Activated CD4-positive, CD25-positive, alpha-beta regulatory T cell treated with anti-CD3 and anti-CD28 coated beads, Interleukin-2, amount 50 U/mL, for 24 hours (primary cell): Measurements from ENCODE around the gene NDUFV1.
"Not testable (repeated sequence)": the region's sequence is repeated elsewhere in the genome, so short reads cannot be mapped to it uniquely, and the experiment has no call there.

Experiments
- ATAC-seq, 2 donors: fragments of 150-1000 bp; cut with Tn5 transposase; one replicate each; pipeline ENCODE4 v1.10.0; 2021; ENCODE audit warnings: mild to moderate bottlenecking in 1 of 2, moderate library complexity in 1 of 2

NDUFV1 gene

DNA sequence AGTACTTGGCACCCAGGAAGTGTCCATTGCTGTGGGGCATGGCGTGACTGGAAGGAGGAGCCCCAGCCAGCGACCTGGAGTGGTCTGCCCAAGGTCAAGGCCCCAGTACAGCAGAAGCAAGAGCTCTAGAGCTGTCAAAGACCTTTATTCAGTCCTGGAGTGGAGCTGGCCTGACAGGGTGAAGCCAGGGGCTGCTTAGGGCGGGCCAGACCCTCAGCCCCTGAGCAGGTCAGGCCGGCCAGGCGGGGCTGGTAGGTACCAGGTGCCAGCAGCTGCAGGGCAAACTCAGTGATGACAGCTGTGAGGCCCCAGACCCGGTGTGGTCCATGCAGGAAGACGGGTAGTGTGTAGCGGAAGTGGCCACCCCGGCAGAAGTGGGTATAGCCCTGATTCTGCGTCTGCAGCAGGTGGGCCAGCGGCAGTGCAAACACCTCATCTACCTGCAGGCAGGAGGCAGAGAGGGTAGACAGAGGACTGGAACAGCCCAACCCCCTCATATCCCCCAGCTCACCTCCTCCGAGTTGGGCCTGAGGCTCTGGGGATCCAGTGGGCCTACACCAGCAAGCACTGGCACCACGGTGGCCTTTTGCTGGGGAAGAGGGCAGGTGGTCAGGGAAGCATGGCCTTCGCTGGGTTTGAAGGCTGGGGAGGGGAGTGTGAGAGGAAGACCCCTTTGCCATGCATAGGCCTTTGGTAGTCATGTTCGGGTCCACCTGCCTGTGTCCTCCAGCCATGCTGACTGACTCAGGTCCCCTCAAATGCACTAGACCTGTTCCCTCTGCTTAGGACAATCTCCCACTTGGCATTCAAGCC, 21.3 kb downstream of the NDUFV1 start:
- no peak for ATAC-seq

DNA sequence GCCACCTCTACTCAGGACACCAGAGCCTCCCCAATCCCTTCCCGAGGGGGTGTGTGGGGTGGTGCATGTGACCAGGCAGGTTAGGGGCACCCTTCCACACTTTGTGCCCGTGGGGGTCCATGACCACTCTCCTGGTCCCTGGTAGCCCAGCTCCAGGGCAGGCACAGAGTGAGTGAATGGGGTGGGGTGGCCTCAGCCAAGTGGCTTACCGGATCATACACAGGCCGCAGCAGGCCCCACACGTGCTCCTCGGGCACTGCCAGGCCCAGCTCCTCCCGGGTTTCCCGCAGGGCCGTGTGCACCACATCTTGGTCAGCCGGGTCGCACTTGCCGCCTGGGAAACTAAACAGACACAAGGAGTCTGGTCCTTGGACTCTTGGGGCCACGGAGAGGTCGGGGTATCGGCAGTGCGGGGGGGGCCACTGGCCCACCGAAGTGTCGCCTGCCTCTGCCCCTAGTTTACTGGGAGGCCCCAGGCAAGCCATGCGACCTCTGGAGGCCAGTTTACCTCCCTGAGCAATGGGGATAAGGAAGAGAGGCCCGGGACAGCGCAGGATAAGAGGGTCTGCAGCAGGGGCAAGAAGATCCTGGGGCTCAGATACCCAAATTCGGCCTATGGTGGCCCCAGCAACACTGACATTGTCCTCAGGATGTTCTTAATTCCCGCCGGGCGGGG, 22.1 kb downstream of the NDUFV1 start:
- ATAC-seq = no peak

DNA sequence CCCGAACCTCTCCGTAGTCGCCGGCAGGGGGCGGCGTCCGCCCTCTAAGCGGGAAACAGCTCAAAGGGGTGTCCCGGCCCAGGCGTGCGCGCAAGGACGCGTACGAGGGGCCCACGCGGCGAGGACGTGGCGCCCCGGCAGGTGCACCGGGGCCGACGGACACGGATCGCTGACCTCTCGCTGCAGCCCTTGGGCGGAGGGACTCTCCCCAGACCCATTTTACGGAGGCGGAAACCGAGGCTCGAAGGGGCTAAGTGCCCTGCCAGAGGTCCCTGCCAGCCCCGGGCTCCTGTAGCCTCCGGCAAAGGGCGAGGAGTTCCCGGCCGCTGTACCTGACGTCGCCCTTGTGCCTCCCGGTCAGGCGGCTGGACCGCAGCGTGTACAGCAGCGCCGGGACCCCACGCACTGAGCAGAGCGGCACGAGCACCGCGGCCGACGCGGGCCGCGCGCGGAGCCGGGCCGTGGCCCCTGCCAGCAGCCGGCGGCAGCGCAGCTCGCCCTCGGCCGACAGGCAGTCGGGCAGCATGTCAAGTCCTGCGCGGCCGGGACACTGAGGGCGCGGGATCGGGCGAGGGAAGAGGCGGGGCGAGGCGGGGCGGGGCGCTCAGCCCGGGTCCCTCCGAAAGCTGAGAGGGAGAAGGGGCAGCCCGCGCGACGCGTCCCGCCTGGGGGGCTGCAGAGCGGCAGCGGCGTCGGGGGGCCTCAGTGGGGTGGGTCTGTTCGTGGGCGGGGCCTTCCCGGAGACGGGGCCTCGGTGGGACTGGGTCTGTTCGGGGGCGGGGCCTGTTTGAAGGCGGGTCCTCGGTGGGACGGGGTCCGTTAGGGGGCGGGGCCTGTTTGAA, 22.9 kb downstream of the NDUFV1 start, which contains the start of gene NUDT8:
NUDT8 (minus strand) TSS at position 552 of the 842 bp plus-strand sequence; CDS start at position 526, 26 bp downstream.
- ATAC-seq = peak; percentile 69 to 75

DNA sequence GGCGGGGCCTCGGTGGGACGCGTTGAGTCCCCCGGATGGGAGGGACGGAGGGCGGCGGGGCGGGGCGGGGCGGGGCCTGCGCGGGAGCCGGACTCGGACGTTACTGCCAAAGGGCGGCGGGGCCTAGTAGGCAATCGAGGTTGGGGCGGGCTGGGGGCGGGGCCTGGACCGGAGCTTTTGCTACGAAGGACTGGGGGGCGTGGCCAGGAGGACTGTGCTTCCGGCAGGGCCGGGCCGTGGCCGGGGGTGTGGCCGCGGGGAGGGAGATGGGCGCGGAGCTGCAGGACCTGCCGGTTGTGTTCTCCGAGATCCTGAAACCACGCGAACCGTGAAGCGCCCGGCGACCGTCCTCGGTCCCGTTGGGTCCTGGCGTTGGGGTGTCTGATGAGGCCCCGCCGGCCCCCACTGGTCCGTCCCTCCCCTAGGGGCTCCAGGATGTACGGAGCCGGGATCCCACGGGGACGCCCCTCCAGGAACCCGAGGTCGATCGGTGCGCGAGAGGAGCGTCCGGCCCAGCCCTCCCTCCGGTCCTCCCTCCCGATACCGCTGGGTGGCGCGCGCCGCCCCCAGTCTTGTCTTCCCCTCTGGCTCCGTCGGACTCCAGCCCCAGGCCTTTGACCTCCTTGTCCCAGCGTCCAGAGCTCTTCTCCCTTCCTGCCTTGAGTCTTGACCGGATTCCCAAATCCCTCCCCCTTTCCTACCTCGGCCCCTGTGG, 23.6 kb downstream of the NDUFV1 start:
- ATAC-seq = peak; percentile 76 to 80

DNA sequence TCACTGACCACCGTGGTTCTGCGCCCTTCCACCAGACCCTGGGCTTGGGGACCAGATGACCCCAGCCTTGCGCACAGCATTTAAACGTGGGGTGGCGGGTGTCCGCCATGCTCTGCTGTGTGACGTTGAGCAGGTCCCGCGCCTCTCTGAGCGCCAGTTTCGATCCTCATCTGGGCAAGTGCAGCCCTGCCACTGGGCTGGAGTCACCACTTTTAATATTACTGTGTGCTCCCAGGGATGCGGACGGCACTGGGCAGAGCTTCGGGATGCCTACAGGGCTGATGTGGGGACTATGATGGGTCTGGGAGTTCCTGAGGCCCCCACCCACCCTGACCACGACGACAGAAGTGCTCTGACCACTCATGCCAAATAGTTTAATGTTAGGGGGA, 24.2 kb downstream of the NDUFV1 start:
- ATAC-seq = no peak

DNA sequence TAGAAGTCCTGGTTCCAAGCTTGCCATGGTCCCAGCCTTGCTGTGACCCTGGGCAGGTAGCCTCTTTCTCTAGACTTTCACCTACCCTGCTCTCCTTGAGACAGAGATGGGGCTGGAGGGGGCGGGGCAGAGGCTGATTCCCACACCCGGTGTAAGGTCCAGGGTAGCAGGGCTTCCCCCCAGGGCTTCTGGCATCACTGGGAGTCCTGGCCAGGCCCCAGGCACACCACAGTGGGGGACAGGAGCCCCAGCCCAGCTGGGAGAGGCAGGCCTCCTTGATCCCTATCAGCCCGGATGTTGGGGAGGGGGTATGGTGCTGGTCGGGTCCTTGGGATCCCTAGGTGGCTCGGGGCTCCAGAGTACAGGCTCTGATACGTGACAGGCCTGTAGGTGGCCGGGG, 24.7 kb downstream of the NDUFV1 start:
- no peak for ATAC-seq

DNA sequence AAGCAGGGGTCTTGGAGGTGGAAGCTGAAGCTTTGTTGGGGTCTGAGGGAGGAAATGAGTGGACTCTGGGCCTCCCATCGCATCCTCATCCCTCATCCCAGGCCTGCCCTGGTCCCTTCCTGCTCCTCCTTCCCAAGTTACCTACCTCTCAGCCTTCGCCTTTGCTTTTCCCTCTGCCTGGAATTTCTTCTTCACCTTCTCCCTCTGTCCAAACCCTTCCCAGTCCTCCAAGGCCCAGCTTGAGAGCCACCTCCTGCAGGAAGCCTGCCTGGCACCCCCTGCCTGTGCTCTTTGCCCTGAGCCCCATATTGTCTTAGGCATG, 25.1 kb downstream of the NDUFV1 start:
- no peak for ATAC-seq

DNA sequence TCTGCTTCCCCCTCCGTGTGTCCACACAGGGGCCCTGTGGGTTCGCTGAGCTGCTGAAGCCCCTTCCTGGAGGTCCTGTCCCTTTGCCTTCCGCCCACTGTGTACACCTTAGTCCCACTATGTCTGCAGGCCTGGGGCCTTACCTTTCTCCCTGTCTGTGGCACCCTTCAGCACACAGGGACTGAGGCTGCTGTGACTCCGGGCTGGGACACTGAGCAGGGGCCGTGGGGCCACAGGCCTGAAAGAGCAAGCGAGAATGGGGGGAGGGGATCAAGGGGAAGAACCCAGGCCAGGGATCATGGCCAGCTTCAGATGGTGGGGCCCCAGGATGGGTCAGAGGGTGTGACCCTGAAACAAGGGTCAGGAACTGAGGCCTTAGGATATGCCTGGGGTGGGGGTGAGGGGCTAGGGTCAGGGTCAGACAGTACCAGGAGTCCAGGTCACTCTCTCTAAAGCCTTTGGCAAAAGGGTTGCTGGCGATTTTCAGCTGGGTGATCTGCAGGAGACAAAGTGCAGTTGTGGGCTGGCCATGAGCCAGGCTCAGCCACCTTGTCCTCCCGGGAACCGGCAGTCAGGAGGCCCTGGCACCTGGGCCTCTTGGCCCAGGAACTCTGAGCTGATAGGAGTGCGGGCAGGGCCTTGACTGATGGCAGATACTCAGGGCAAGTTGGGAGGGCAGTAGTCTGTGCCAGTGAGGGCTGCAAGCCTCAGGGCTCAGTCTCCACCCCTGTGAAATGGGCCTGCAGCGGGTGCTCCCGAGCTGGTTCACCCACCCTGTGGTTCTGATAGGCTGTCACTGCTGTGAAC, 25.6 kb downstream of the NDUFV1 start:
- no peak for ATAC-seq

DNA sequence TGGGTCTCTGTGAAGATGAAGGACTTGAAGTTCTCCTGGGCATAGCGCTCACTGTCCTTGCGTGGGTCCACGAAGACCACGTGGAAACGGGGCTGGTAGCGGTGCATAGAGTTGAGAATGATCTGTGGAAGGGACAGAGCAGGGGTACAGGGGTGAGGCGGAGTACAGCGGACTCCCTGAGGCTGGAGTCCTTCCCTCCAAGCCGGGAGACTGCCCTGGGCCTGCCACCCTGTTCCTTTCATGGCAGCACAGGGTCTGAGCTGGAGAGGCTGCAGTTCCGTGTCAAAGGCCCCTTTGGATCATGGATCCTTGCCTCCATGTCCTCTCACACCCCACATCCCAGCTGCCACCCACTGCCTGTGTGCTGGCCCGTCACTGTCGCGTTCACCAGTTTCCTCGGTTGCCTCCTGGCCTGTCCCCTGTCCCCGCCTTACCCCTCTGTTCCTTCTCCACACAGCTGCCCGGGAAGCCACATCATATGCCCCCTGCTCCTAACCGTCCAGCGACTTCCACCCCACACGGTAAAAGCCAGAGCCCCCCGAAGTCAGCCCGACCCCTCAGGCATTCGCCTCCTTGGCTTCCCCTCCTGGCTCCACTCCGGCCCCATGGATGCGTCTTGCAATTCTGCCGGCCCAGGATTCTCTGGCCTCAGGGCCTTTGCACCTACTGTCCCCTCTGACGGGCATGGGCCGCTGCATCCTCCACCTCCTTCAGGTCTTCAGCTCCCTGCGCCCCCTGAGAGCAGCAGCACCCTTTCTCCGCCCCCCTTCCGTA, 26.4 kb downstream of the NDUFV1 start:
- no peak for ATAC-seq

DNA sequence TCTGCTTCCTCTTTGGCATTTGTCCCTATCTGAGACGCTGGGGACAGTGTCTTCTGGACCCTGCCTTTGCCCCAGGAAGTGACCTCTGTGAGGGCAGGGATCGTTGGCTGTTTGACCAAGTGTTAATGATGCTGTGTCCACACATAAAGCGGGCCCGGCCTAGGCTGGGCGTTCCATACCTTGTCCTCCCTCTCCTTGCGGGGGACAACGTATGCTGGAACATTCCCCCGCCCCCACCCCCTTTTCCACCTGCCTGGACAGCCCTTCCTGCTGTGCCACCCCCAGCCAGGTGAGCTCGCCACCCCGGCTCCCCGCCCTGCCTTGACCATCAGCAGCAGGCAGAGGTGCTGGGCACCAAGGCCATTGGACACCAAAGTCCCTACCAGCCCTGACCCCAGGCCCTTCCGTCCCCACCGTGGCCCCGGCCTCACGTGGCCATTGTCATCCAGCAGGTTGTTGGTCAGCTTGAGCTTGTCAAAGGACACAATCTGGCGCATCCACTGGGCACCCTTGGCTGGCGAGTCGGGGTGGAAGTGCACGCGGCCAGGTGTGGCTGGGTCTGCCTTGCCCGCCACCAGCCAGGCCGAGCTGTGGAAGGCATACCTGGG, 27.1 kb downstream of the NDUFV1 start:
- no peak for ATAC-seq

DNA sequence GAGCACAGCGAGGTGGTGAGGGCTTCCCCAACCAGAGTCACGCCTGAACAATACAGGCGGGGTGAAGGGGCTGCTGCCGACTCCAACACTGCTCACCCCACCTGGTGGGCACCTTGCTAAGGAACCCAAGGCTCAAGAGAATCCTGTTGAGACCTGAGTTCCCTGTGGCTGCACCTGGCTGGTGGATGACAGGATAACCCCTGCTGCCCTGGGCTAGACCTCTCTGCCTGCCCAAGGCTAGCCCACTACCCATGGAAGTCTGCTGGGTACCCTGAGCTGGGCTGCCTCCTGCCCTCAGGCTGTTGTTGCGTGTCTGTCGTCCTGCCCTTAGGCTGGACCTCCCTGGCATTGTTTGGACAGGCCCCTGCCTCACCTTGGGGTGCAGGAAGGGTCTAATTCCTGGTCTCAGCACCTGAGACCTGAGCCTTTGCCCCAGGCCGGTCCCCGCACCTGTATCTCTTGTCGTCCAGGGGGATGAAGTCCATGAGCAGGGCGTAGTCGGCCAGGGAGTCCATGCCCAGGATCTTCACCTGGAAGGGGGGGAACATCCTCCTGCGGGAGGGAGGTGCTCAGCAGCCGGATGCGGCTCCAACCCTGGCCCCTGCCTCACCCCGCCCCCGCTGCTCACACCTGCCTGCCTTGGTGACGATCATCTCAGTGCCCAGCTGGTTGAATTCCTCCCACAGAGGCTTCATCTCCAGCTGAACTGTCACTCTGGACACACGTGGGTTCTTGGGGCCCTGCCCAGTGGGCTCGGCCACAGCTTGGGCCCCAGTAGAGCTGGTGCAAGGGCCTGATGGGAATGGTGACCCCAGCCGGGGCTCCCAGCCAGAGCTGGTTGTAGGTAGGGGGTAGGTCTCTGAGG, 27.9 kb downstream of the NDUFV1 start:
- no peak for ATAC-seq

DNA sequence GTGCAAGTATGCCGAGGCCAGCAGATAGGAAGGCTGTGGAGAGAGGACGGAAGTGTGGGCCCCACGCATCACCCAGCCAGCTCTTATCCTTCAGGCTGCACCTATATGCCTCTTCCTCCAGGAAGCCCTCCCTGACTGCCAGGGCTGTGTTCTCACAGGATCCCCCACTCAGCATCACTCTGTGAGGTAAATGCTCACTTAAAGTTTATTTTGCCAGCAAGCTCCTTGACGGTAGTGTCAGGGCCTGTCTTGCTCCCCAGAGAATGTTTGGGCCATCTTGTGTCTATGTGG, 28.4 kb downstream of the NDUFV1 start:
- no peak for ATAC-seq

DNA sequence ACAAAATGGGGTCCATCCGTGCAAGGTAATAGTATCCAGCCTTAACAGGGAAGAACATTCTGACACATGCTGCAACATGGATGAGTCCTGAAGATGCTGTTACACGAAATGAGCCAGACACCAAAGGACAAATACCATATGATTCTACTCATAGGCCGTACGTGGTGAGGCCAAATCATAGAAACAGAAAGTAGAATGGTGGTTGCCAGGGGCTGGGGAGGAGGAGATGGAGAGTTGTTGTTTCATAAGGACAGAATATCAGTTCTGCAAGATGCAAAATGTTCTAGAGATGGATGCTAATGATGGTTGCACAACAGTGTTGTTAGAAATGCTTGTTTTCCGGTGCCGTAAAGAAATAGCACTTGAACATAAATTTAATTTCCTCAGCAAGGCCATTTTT, 30.2 kb downstream of the NDUFV1 start:
- ATAC-seq = no peak

DNA sequence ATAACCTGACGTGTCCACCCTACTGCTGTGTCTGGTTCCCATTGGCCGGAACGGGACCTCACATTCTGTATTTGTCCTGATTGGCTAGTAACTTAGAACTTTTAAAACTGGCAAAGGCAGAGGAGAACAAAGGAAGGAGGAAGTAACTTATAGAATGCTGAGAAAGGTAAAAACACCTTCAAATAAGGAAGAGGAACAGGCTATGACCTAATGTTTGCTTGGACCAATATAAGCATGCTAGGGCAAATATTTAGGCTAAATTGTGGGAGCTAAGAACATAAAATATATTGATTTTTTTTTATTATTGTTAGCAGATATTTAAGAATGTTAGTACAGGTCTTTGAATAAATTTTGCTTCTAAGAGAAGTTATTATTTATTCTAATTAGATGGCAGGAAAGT, 30.7 kb downstream of the NDUFV1 start:
- ATAC-seq = not testable (repeated sequence)

DNA sequence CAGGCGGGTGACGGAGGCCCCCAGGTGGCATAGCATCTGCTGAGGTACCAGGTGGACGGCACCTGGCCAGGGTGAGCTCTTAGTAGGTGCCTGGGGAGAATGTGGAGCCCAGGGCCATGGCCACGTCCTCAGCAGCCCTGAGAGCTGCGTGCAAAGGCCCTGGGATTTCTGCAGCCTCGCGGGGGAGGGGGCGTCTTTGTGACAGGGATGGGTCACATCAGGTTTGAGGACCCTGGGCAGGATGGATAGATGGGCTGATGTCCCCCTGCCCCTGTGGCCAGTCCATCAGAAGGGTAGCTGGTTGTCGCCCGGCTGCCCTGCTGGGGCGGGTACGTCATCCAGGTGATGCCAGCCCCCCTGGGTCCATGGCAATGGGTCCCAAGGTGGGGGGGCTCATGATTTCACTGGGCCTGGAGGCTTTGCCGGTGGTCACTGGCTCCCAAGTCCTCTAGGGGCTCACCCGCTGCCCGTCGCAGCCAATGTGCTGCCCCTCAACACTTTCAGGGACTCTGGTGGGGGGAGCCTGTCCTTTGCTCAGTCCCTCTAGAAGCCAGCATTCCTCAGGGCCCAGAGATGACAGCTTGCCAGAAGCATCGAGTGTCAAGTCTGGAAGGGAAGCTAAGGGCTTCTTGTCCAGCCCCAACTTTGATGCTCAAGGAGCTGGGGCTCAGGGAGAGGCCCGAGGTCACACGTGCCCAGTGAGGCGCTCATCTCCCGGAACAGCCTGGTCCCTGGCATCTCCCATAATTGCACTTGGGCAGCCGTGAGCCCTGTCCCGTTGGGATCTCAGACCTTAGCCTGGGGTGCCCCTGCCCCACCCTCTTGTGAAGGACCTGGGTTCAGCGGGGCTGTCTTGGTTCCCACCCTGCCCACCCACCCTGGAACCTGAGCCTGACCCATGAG, 32.0 kb downstream of the NDUFV1 start:
- no peak for ATAC-seq

DNA sequence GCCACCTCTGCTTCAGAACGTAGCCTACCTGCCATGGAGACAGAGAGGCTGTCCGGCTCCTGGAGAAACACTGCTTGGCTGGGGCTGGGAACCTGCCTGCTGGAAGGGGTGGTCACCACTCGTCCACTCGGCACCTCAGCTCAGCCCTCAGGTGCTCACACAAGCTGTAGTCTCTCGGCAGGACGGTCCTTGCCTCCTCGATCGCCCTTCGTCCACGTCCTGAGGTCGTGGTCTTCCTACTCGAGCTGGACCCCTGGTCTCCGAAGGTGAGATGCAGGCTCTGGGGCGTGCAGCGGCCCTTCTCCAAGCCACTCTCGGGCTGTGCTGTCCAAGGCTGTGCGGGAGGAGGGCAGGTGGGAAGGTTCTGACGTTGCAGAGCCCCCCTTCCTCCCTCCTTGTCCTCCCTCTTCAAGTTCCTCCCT, 32.7 kb downstream of the NDUFV1 start, which contains the start of gene TBX10:
TBX10 (minus strand) TSS at position 326 of the 422 bp plus-strand sequence; CDS start at position 35, 291 bp downstream.
- ATAC-seq = no peak

DNA sequence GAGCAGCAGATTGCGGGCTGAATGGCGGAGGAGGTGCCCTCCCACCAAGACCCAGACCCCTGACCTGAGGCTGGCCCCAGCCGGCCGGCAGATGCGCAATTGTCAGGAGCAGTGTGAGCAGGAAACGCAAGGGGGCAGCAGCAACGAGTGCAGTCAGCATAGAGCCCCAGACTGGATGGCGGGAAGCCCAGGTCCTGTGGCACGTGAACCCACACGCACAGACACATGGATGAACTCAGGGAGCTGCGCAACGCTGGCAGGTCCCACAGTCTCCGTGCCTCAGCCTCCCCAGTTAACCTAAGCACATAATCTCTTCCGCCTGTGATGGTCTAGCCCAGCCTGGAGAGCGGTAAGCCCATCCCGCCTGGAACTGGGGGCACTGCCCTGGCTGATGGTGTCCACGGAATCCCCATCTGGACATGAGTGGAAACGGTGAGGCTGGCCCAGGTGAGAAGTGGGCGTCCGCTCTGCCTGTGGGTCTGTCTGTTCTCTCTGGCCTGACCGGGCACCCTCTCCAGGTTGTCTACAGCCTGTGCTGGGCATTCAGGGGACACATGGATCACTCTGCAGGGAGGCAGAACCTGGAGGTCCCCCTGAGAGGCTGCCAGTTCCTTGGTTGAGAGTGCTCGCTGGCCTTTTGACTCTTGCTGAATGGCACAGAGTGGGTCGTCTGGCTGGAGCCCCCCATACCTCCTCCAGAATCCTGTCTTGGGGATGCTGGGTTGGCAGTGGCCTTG, 33.5 kb downstream of the NDUFV1 start:
- peak; percentile 74 to 81 for ATAC-seq
